GM10266 (cell line): Measurements from ENCODE around the gene OVCA2.

Source experiments
- DNase-seq: peaks from one replicate; pipeline ENCODE4 v3.0.0; 2012; ENCODE audit errors: extremely low spot score
- TF ChIP-seq, protein P1 (sequence below): IDR thresholded peaks from 2 replicates; pipeline ENCODE4 v1.5.1; 2012; ENCODE audit warnings: mild to moderate bottlenecking, low read depth; ENCODE audit not compliant: control insufficient read depth, insufficient read depth; ENCODE audit errors: missing control alignments

Gene OVCA2

DNA sequence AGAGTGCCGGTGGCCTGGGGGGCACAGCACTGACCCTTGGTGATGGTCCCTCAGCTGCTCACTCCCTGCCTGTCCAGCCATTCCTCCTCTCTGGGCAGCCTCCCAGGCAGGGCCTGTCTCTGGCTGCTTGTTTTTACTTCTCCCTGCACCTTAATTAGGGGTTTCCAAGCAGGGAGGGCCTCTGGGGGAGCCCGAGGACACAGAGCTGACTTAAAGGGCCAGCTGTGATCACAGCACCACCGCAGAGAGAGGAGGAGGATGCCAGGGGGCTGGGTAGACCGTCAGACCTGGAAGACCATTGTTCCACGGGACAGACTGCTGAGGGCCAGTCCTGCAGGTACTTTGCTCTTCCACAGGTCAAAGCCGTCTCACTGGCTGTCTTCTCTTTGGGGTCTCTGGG lies 13.1 kb upstream of the OVCA2 start:
- DNase-seq: no peak
- TF ChIP-seq, protein P1, sequence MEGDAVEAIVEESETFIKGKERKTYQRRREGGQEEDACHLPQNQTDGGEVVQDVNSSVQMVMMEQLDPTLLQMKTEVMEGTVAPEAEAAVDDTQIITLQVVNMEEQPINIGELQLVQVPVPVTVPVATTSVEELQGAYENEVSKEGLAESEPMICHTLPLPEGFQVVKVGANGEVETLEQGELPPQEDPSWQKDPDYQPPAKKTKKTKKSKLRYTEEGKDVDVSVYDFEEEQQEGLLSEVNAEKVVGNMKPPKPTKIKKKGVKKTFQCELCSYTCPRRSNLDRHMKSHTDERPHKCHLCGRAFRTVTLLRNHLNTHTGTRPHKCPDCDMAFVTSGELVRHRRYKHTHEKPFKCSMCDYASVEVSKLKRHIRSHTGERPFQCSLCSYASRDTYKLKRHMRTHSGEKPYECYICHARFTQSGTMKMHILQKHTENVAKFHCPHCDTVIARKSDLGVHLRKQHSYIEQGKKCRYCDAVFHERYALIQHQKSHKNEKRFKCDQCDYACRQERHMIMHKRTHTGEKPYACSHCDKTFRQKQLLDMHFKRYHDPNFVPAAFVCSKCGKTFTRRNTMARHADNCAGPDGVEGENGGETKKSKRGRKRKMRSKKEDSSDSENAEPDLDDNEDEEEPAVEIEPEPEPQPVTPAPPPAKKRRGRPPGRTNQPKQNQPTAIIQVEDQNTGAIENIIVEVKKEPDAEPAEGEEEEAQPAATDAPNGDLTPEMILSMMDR: no peak

DNA sequence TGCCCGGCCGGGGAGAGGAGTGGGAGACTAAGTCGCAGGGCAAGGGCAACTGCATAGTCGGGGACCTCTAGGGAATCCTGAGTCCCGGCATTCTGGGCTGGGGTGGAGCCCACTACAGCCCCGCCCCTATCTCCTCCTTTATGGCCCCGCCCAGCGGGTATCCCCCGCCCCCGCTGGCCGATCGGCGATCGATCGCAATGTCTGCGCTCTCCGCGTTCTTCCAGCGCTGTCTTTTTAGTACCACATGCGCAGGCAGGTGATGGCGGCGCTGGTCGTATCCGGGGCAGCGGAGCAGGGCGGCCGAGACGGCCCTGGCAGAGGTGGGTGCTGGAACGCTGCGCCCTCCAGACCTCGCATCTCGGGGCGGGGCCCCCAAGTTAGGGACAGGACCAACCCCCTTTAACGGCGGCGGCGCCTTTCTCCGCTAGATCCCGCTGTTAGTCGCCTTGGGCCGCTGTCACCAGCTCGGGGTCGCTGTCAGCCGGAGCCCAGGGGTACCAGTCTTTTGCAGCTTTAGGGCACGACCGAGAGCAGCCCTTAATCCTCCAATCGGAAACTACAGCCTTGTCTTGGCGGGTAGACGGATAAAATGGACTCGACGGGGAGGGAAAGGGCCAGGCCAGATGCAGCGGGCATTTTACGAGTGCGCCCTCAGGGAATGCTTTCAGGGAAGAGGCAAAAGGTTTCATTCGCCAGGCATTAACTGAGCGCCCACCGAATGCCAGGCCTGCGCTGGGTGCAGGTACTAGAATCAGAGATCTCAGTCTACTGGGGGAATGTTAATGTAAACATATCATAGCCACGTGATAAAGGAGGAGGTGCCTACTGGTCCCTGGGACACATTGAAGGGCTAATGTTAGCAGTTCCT lies 11.7 kb upstream of the OVCA2 start, which contains the start of gene DPH1:
Gene DPH1, plus strand, starts transcription at position 243 of the 868 bp plus-strand sequence. Its CDS starts 17 bp downstream, at position 260.
- DNase-seq: peak; percentile 93
- TF ChIP-seq, protein P1: no peak

DNA sequence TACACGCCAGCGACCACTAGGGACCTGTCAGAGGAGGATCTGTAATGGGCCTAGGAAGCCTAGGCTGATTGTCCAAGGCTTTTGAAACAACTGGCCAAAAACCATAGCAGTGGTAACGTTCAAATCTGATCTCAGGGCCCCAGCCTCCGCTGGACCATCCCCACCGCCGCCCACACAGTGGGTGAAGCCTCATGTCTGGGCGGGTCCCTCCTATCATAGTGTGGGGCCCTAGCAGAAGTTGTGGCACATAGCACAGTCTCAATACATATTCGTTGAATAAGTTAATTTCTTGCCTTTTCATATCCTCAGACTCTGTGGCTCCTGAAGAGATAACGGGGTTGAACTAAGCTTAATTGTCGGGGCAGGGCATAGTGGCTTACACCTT lies 11.1 kb upstream of the OVCA2 start:
- no peak for DNase-seq
- TF ChIP-seq, protein P1: peak; percentile 69

DNA sequence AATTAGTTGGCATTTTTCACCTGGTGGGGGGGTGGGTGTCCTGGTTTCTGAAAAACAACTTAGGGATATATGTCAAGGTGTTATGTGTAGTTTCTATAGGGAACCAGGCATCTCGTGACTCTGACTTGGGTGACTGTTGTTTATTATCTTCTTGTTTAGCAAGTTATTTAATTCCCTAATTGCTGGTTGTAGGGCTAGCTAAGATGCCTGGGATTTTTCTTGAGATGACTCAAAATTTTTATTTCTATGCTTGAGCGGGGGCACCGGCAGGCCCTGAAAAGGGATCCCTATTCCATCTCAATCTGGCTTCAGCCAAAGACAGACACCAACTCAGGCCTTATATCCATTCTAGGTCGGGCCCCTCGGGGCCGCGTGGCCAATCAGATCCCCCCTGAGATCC lies 8.7 kb upstream of the OVCA2 start:
- TF ChIP-seq, protein P1: no peak
- DNase-seq: no peak

DNA sequence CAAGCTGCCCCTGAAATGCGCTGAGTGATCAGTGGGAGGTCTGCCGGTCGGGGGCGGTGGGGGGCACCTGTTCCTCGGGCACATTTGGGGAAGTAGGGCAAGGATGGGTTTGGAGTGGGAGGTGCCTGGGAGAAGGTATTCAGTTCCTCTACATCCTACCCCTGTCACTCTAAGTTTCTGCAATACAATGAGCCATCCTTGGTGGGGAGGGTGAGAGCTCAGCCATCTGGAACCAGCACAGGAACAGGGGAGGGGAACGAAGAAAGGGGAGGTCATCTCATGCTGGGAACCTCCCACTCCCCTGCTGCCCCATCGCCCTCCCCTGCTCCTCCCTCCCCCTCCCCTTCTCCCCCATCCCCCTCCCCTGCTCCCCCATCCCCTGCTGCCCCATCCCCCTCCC lies 7.7 kb upstream of the OVCA2 start:
- no peak for DNase-seq
- TF ChIP-seq, protein P1: no peak

DNA sequence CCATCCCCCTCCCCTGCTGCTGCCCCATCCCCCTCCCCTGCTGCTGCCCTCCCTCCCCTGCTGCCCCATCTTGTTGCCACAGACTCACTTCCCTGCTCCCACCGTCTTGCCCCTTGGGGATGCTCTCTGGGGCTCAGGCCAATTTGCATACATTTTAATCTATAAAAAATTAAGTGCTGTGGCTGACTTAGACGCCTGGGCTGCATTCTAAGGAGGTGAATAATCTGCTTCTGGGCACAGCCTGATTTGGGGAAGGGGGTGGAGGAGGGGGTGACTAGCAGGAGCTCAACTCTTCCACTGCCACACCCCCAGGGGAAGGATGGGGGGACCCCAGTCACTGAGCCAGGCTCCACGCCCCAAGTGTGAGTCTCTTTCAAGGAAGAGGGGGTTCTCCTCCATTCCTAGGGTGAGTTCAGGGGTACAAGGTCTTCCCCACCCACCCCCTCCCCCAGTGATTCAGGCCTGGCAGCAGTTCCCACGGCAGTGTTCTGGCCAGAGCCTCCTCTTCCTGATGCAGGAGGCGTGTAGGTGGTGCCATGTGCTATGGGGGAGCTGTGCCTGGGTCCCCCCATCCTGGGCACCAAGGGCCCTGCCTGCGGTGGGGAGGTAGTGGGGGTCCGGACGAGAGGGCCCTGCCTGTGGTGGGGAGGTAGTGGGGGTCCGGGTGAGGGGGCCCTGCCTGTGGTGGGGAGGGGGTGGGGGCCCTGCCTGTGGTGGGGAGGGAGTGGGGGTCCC lies 6.8 kb upstream of the OVCA2 start:
- TF ChIP-seq, protein P1: no peak
- DNase-seq: no peak
